Mammary epithelial cell (primary cell): ENCODE results near the gene KCNMA1.

Experiments
- EZH2 ChIP-seq: IDR thresholded peaks from 2 replicates; pipeline ENCODE4 v1.6.1; 2012; ENCODE audit warnings: low read length, inconsistent platforms, borderline replicate concordance
- TF ChIP-seq, protein P1 (sequence below), 2 donors: IDR thresholded peaks in 1 of 2; conservative IDR thresholded peaks in 1 of 2; 2 replicates each; pipeline ENCODE4 v1.5.1; 2011 to 2012; ENCODE audit warnings: inconsistent platforms in 2 of 2, low read length in 2 of 2, mild to moderate bottlenecking in 2 of 2, control low read depth in 1 of 2, low read depth in 1 of 2; ENCODE audit not compliant: insufficient read depth in 1 of 2; ENCODE audit errors: extremely low read depth in 1 of 2

DNA sequence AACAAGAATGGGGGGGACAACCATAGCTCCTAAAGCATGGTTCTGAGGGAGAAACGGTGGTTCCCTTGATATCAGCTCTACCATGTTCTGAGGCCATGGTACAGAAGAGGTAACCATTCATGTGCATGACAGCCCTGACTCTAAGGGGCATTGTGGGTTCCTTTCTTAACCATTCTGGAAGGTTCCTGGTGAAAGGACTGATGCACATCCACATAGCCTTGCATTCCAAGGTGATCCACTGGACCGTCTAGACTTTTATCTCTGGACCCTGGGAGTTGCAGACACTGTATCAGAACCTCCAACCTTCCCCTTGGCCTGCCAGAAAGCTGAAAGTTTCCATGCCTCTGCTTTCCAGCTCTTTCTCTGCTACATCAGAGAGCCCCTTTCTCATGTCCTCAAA lies 344.3 kb downstream of the KCNMA1 start:
- TF ChIP-seq, protein P1, sequence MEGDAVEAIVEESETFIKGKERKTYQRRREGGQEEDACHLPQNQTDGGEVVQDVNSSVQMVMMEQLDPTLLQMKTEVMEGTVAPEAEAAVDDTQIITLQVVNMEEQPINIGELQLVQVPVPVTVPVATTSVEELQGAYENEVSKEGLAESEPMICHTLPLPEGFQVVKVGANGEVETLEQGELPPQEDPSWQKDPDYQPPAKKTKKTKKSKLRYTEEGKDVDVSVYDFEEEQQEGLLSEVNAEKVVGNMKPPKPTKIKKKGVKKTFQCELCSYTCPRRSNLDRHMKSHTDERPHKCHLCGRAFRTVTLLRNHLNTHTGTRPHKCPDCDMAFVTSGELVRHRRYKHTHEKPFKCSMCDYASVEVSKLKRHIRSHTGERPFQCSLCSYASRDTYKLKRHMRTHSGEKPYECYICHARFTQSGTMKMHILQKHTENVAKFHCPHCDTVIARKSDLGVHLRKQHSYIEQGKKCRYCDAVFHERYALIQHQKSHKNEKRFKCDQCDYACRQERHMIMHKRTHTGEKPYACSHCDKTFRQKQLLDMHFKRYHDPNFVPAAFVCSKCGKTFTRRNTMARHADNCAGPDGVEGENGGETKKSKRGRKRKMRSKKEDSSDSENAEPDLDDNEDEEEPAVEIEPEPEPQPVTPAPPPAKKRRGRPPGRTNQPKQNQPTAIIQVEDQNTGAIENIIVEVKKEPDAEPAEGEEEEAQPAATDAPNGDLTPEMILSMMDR (conservative IDR thresholded peaks at IDR 0.05 in 1 of 2, IDR thresholded peaks at IDR 0.05 in 1 of 2; ENCODE audit: extremely low read depth in 1 of 2, insufficient read depth in 1 of 2, low read depth in 1 of 2, low read length in 2 of 2): no peak
- TF ChIP-seq EZH2: no peak
